ENCODE data around the gene DDB1.

Gene DDB1

GRCh38 chr11:61332281-61332796, 566 bp downstream of the DDB1 start:
- ATAC-seq (ENCODE audit: low read depth) (peak; percentile 12; the same call in 1 of the 3 replicates), DNase-seq (ENCODE audit: low spot score) (no peak)
- no peak for TF ChIP-seq CTCF (IDR thresholded peaks at IDR 0.05; ENCODE audit: poor library complexity, severe bottlenecking)
- Histone ChIP-seq H3K4me3 (ENCODE audit: severe bottlenecking) (peak overlapping the region; percentile 90), H3K27me3 (ENCODE audit: insufficient read depth, poor library complexity, severe bottlenecking) (no peaks in the 10 kb centered on the region), H3K36me3 (ENCODE audit: low read depth) (peaks cover 38% of the 10 kb centered on the region), H3K4me1 (ENCODE audit: insufficient read depth, poor library complexity, severe bottlenecking) (peaks cover 16% of the 10 kb centered on the region), H3K27ac (ENCODE audit: poor library complexity, severe bottlenecking) (peak overlapping the region; percentile 52), H3K9me3 (ENCODE audit: severe bottlenecking) (no peaks in the 10 kb centered on the region)

- TF ChIP-seq CTCF (IDR thresholded peaks at IDR 0.05; ENCODE audit: poor library complexity, severe bottlenecking) = no peak
- H3K4me1 ChIP-seq (ENCODE audit: insufficient read depth, poor library complexity, severe bottlenecking) = peaks cover 16% of the 10 kb centered on the region
- no peaks in the 10 kb centered on the region for H3K27me3 ChIP-seq (ENCODE audit: insufficient read depth, poor library complexity, severe bottlenecking)
- H3K4me3 ChIP-seq (ENCODE audit: severe bottlenecking) = peak overlapping the region; percentile 90
- ATAC-seq (ENCODE audit: low read depth) = no peak
- no peak for DNase-seq (ENCODE audit: low spot score)
- no peak overlapping the region for H3K27ac ChIP-seq (ENCODE audit: poor library complexity, severe bottlenecking)
- peaks cover 45% of the 10 kb centered on the region for H3K36me3 ChIP-seq (ENCODE audit: low read depth)
- no peaks in the 10 kb centered on the region for H3K9me3 ChIP-seq (ENCODE audit: severe bottlenecking)
Observed at GRCh38 chr11:61331651-61332050, 1.3 kb downstream of the DDB1 start.

- ATAC-seq (ENCODE audit: low read depth) (no peak), DNase-seq (ENCODE audit: low spot score) (no peak)
- H3K4me3 ChIP-seq (ENCODE audit: severe bottlenecking) = no peak overlapping the region
- no peak for TF ChIP-seq CTCF (IDR thresholded peaks at IDR 0.05; ENCODE audit: poor library complexity, severe bottlenecking)
- no peak overlapping the region for H3K27ac ChIP-seq (ENCODE audit: poor library complexity, severe bottlenecking)
- H3K9me3 ChIP-seq (ENCODE audit: severe bottlenecking) = no peaks in the 10 kb centered on the region
- H3K4me1 ChIP-seq (ENCODE audit: insufficient read depth, poor library complexity, severe bottlenecking) = peaks cover 24% of the 10 kb centered on the region
- H3K27me3 ChIP-seq (ENCODE audit: insufficient read depth, poor library complexity, severe bottlenecking) = no peaks in the 10 kb centered on the region
- peaks cover 61% of the 10 kb centered on the region for H3K36me3 ChIP-seq (ENCODE audit: low read depth)
Observed at GRCh38 chr11:61329871-61330270, 3.0 kb downstream of the DDB1 start.

GRCh38 chr11:61328351-61328750, 4.6 kb downstream of the DDB1 start:
- no peaks in the 10 kb centered on the region for H3K27me3 ChIP-seq (ENCODE audit: insufficient read depth, poor library complexity, severe bottlenecking)
- ATAC-seq (ENCODE audit: low read depth) = no peak
- no peak overlapping the region for H3K4me3 ChIP-seq (ENCODE audit: severe bottlenecking)
- no peak for DNase-seq (ENCODE audit: low spot score)
- no peak for TF ChIP-seq CTCF (IDR thresholded peaks at IDR 0.05; ENCODE audit: poor library complexity, severe bottlenecking)
- H3K9me3 ChIP-seq (ENCODE audit: severe bottlenecking) = no peaks in the 10 kb centered on the region
- H3K36me3 ChIP-seq (ENCODE audit: low read depth) = peaks cover 76% of the 10 kb centered on the region
- H3K27ac ChIP-seq (ENCODE audit: poor library complexity, severe bottlenecking) = no peak overlapping the region
- peaks cover 17% of the 10 kb centered on the region for H3K4me1 ChIP-seq (ENCODE audit: insufficient read depth, poor library complexity, severe bottlenecking)

- ATAC-seq (ENCODE audit: low read depth) = no peak
- Histone ChIP-seq H3K9me3 (ENCODE audit: severe bottlenecking) (no peaks in the 10 kb centered on the region), H3K4me3 (ENCODE audit: severe bottlenecking) (no peak overlapping the region), H3K27me3 (ENCODE audit: insufficient read depth, poor library complexity, severe bottlenecking) (no peaks in the 10 kb centered on the region), H3K27ac (ENCODE audit: poor library complexity, severe bottlenecking) (no peak overlapping the region), H3K4me1 (ENCODE audit: insufficient read depth, poor library complexity, severe bottlenecking) (peaks cover 17% of the 10 kb centered on the region), H3K36me3 (ENCODE audit: low read depth) (peaks cover 83% of the 10 kb centered on the region)
- TF ChIP-seq CTCF (IDR thresholded peaks at IDR 0.05; ENCODE audit: poor library complexity, severe bottlenecking) = no peak
- DNase-seq (ENCODE audit: low spot score) = no peak
Observed at GRCh38 chr11:61327669-61328071, 5.2 kb downstream of the DDB1 start.
